Measurements from ENCODE around the gene ANGPTL8.

ANGPTL8 gene

DNA sequence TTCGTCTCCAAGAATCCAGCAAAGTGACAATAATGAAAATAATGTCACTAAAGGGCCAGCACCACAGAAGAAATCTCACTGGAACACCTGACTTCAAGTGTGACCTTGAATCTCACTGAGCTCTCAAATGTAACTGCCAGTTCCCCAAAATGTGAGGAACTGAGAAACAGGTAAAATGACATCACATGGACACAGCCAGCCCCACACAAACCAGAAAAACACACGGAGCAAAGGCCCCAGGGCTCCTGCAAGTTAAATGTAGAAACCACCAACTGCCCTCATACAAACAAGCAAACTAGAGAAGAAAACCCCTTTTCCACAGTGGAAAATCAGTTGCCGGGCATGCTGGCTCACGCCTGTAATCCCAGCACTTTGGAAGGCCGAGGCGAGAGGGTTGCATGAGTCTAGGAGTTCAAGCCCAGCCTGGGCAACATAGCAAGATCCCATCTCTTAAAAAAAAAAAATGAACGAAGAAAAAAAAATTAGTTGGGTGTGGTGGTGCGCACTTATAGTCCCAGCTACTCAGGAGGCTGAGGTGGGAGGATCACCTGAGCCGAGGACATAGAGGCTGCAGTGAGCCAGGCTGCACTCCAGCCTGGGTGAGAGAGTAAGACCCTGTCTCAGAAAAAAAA is 33.4 kb upstream of the ANGPTL8 start:
- no peak overlapping the region for H2AFZ ChIP-seq (ENCODE audit: insufficient read depth, low read length, poor library complexity)
- H4K8ac ChIP-seq (ENCODE audit: low read depth, low read length): no peak overlapping the region
- peaks cover 9 to 21% of the 10 kb centered on the region in 2 experiments for H3K36me3 ChIP-seq (ENCODE audit: control insufficient read depth in 1 of 2, insufficient read depth in 2 of 2, low read length in 2 of 2)
- no peaks in the 10 kb centered on the region for H3K79me2 ChIP-seq (ENCODE audit: control insufficient read depth, insufficient read depth, low read length, poor library complexity)
- H3K4ac ChIP-seq (ENCODE audit: low read depth, low read length): no peak overlapping the region
- H3K18ac ChIP-seq (ENCODE audit: low read length): no peak overlapping the region
- H3K27me3 ChIP-seq (ENCODE audit: insufficient read depth, low read length): no peaks in the 10 kb centered on the region
- H2BK120ac ChIP-seq (ENCODE audit: insufficient read depth, low read length, poor library complexity): no peak overlapping the region
- H2AK5ac ChIP-seq (ENCODE audit: low read length): no peak overlapping the region
- H3K79me1 ChIP-seq (ENCODE audit: low read length): no peaks in the 10 kb centered on the region
- no CpG with 5 or more reads among the region's 9 CpGs for WGBS (ENCODE audit: extremely low coverage, insufficient coverage, insufficient read length)
- no peak for DNase-seq
- no peak overlapping the region for H3K23ac ChIP-seq (ENCODE audit: low read length)
- no peak overlapping the region for H3K14ac ChIP-seq (ENCODE audit: low read length)
- H2BK12ac ChIP-seq (ENCODE audit: low read length): no peak overlapping the region
- peaks cover 0 to 2% of the 10 kb centered on the region in 2 experiments for H3K4me1 ChIP-seq (ENCODE audit: control insufficient read depth in 1 of 2, insufficient read depth in 2 of 2, low read length in 2 of 2)
- H3K4me2 ChIP-seq (ENCODE audit: low read length): no peak overlapping the region
- H3K4me3 ChIP-seq (ENCODE audit: low read depth, low read length): no peak overlapping the region
- no peaks in the 10 kb centered on the region for H3K9me3 ChIP-seq (ENCODE audit: insufficient read depth, low read depth, low read length)
- H4K91ac ChIP-seq (ENCODE audit: low read depth, low read length): no peak overlapping the region
- no peak overlapping the region for H2BK5ac ChIP-seq (ENCODE audit: low read depth, low read length, poor library complexity)
- H4K12ac ChIP-seq (ENCODE audit: low read depth, low read length): no peak overlapping the region
- H3K27ac ChIP-seq (ENCODE audit: low read depth, low read length): no peak overlapping the region
- H3K9ac ChIP-seq (ENCODE audit: low read length): no peak overlapping the region

DNA sequence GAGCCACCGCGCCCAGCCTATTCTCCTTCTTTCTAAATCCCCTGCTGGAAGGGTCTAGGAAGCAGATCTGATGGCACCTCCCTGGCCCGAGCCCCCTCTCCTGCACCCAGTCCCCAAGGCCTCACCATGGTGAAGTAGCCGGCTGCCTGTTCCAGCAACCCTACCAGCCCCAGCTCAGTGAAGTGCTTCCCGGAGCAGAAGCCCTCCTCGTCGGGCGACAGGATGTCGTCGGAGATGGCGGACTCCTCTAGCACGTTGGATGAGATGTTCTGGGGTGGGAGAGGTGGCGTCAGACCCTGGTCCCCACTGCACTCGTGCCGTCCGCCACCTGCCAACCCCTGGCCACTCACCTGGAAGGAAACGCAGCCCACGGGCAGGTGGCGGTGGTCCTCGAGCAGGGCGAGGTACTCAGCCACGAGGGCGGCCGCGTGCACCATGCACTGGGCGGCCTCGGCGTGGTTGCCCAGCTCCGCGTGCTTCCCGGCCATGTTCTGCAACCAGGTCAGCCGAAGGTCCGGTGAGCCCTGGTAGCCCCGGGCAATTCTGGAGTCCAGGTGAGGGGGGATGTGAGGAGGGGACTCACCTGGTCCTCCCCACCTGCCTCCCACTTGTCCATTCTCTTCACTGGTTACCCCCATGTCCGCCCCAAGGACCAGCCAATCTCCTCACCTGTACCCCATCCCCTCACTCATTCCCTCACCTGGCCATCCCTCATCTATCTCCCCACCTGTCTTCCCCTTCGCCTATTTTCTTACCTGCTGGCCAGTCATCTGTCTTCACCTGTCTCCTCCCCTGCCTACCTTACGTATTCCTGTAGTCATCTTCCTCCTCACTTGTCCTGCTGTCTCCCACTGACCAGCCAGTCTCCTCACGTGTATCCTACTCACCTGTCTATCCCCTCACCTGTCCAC is 30.6 kb upstream of the ANGPTL8 start:
- Histone ChIP-seq H3K79me2 (ENCODE audit: control insufficient read depth, insufficient read depth, low read length, poor library complexity) (no peaks in the 10 kb centered on the region), H3K9ac (ENCODE audit: low read length) (no peak overlapping the region), H3K27me3 (ENCODE audit: insufficient read depth, low read length) (no peaks in the 10 kb centered on the region), H4K12ac (ENCODE audit: low read depth, low read length) (no peak overlapping the region), H3K4me3 (ENCODE audit: low read depth, low read length) (no peak overlapping the region), H3K4me1 (ENCODE audit: control insufficient read depth in 1 of 2, insufficient read depth in 2 of 2, low read length in 2 of 2) (no peaks in the 10 kb centered on the region), H3K18ac (ENCODE audit: low read length) (no peak overlapping the region), H3K4me2 (ENCODE audit: low read length) (no peak overlapping the region), H2BK120ac (ENCODE audit: insufficient read depth, low read length, poor library complexity) (no peak overlapping the region), H3K4ac (ENCODE audit: low read depth, low read length) (no peak overlapping the region), H3K27ac (ENCODE audit: low read depth, low read length) (no peak overlapping the region), H3K36me3 (ENCODE audit: control insufficient read depth in 1 of 2, insufficient read depth in 2 of 2, low read length in 2 of 2) (peaks cover 14 to 19% of the 10 kb centered on the region in 2 experiments), H2BK12ac (ENCODE audit: low read length) (no peak overlapping the region), H2AFZ (ENCODE audit: insufficient read depth, low read length, poor library complexity) (no peak overlapping the region), H3K9me3 (ENCODE audit: insufficient read depth, low read depth, low read length) (no peaks in the 10 kb centered on the region), H2BK5ac (ENCODE audit: low read depth, low read length, poor library complexity) (no peak overlapping the region), H3K14ac (ENCODE audit: low read length) (no peak overlapping the region), H2AK5ac (ENCODE audit: low read length) (no peak overlapping the region), H4K8ac (ENCODE audit: low read depth, low read length) (no peak overlapping the region), H3K23ac (ENCODE audit: low read length) (no peak overlapping the region), H3K79me1 (ENCODE audit: low read length) (no peaks in the 10 kb centered on the region), H4K91ac (ENCODE audit: low read depth, low read length) (no peak overlapping the region)
- DNase-seq: no peak
- WGBS (ENCODE audit: extremely low coverage, insufficient coverage, insufficient read length): no CpG with 5 or more reads among the region's 38 CpGs

DNA sequence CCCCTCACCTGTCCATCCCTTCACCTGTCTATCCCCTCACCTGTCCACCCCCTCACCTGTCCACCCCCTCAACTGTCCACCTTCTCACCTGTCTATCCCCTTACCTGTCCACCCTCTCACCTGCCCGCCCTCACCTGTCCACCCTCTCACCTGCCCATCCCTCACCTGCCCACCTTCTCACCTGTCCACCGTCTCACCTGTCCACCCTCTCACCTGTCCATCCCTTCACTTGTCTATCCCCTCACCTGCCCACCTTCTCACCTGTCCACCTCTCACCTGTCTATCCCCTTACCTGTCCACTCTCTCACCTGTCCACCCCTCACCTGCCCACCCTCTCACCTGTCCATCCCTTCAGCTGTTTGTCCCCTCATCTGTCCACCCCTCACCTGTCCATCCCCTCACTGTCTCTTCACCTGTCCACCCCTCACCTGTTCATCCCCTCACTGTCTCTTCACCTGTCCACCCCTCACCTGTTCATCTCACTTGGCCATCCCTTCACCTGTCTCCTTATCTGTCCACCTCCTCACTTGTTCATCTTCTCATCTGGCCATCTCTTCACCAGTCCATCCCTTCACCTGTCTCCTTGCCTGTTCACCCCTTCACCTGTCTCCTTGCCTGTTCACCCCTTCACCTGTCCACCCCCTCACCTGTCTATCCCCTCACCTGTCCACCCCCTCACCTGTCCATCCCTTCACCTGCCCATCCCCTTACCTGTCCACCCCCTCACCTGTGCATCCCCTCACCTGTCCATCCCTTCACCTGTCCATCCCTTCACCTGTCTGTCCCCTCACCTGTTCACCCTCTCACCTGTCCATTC is 29.4 kb upstream of the ANGPTL8 start:
- no peak overlapping the region for H4K8ac ChIP-seq (ENCODE audit: low read depth, low read length)
- H4K12ac ChIP-seq (ENCODE audit: low read depth, low read length): no peak overlapping the region
- no peak overlapping the region for H3K18ac ChIP-seq (ENCODE audit: low read length)
- H3K4ac ChIP-seq (ENCODE audit: low read depth, low read length): no peak overlapping the region
- no peak overlapping the region for H2AFZ ChIP-seq (ENCODE audit: insufficient read depth, low read length, poor library complexity)
- peaks cover 21 to 26% of the 10 kb centered on the region in 2 experiments for H3K36me3 ChIP-seq (ENCODE audit: control insufficient read depth in 1 of 2, insufficient read depth in 2 of 2, low read length in 2 of 2)
- H3K4me2 ChIP-seq (ENCODE audit: low read length): no peak overlapping the region
- no peaks in the 10 kb centered on the region for H3K9me3 ChIP-seq (ENCODE audit: insufficient read depth, low read depth, low read length)
- no peak overlapping the region for H3K23ac ChIP-seq (ENCODE audit: low read length)
- no peak overlapping the region for H3K9ac ChIP-seq (ENCODE audit: low read length)
- no peak overlapping the region for H2AK5ac ChIP-seq (ENCODE audit: low read length)
- H2BK12ac ChIP-seq (ENCODE audit: low read length): no peak overlapping the region
- H3K4me1 ChIP-seq (ENCODE audit: control insufficient read depth in 1 of 2, insufficient read depth in 2 of 2, low read length in 2 of 2): no peaks in the 10 kb centered on the region
- no peak overlapping the region for H3K14ac ChIP-seq (ENCODE audit: low read length)
- no CpG with 5 or more reads among the region's 2 CpGs for WGBS (ENCODE audit: extremely low coverage, insufficient coverage, insufficient read length)
- H3K79me2 ChIP-seq (ENCODE audit: control insufficient read depth, insufficient read depth, low read length, poor library complexity): no peaks in the 10 kb centered on the region
- H3K4me3 ChIP-seq (ENCODE audit: low read depth, low read length): peak overlapping the region; percentile 55
- H3K79me1 ChIP-seq (ENCODE audit: low read length): no peaks in the 10 kb centered on the region
- DNase-seq: no peak
- H3K27ac ChIP-seq (ENCODE audit: low read depth, low read length): no peak overlapping the region
- no peak overlapping the region for H4K91ac ChIP-seq (ENCODE audit: low read depth, low read length)
- H3K27me3 ChIP-seq (ENCODE audit: insufficient read depth, low read length): no peaks in the 10 kb centered on the region
- H2BK120ac ChIP-seq (ENCODE audit: insufficient read depth, low read length, poor library complexity): no peak overlapping the region
- H2BK5ac ChIP-seq (ENCODE audit: low read depth, low read length, poor library complexity): no peak overlapping the region

DNA sequence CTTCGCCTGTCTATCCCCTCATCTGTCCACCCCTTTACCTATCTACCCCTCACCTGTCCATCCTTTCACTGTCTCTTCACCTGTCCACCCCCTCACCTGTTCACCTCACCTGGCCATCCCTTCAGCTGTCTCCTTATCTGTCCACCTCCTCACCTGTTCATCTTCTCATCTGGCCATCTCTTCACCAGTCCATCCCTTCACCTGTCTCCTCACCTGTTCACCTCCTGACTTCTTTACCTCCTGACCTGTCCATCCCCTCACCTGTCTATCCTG is 28.8 kb upstream of the ANGPTL8 start:
- no peak overlapping the region for H2AK5ac ChIP-seq (ENCODE audit: low read length)
- no peak overlapping the region for H2BK120ac ChIP-seq (ENCODE audit: insufficient read depth, low read length, poor library complexity)
- no peak overlapping the region for H2AFZ ChIP-seq (ENCODE audit: insufficient read depth, low read length, poor library complexity)
- H3K27ac ChIP-seq (ENCODE audit: low read depth, low read length): no peak overlapping the region
- H2BK5ac ChIP-seq (ENCODE audit: low read depth, low read length, poor library complexity): no peak overlapping the region
- no peak overlapping the region for H3K4ac ChIP-seq (ENCODE audit: low read depth, low read length)
- no peak overlapping the region for H4K91ac ChIP-seq (ENCODE audit: low read depth, low read length)
- no peaks in the 10 kb centered on the region for H3K27me3 ChIP-seq (ENCODE audit: insufficient read depth, low read length)
- no peak overlapping the region for H4K12ac ChIP-seq (ENCODE audit: low read depth, low read length)
- H3K4me1 ChIP-seq (ENCODE audit: control insufficient read depth in 1 of 2, insufficient read depth in 2 of 2, low read length in 2 of 2): no peaks in the 10 kb centered on the region
- no peak overlapping the region for H3K4me2 ChIP-seq (ENCODE audit: low read length)
- no CpG with 5 or more reads among the region's 1 CpG for WGBS (ENCODE audit: extremely low coverage, insufficient coverage, insufficient read length)
- H3K4me3 ChIP-seq (ENCODE audit: low read depth, low read length): no peak overlapping the region
- peaks cover 26 to 30% of the 10 kb centered on the region in 2 experiments for H3K36me3 ChIP-seq (ENCODE audit: control insufficient read depth in 1 of 2, insufficient read depth in 2 of 2, low read length in 2 of 2)
- no peaks in the 10 kb centered on the region for H3K9me3 ChIP-seq (ENCODE audit: insufficient read depth, low read depth, low read length)
- no peak overlapping the region for H3K9ac ChIP-seq (ENCODE audit: low read length)
- no peak overlapping the region for H2BK12ac ChIP-seq (ENCODE audit: low read length)
- no peak overlapping the region for H3K23ac ChIP-seq (ENCODE audit: low read length)
- H3K18ac ChIP-seq (ENCODE audit: low read length): no peak overlapping the region
- H3K79me1 ChIP-seq (ENCODE audit: low read length): no peaks in the 10 kb centered on the region
- no peak for DNase-seq
- H3K14ac ChIP-seq (ENCODE audit: low read length): no peak overlapping the region
- no peaks in the 10 kb centered on the region for H3K79me2 ChIP-seq (ENCODE audit: control insufficient read depth, insufficient read depth, low read length, poor library complexity)
- no peak overlapping the region for H4K8ac ChIP-seq (ENCODE audit: low read depth, low read length)
